ENCODE measurements around the gene SLC25A17.
"Not testable (repeated sequence)": the region's sequence is repeated elsewhere in the genome, so short reads cannot be mapped to it uniquely, and the experiment has no call there.

Gene SLC25A17

GRCh38 chr22:40721266-40721665 is 97.9 kb downstream of the SLC25A17 start:
- in situ Hi-C loops (cut with MboI; ENCODE audit: low sequenced_read_pairs): no loop called here

- in situ Hi-C loops (cut with MboI; ENCODE audit: low sequenced_read_pairs): no loop called here
Observed at GRCh38 chr22:40720538-40721256, 98.4 kb downstream of the SLC25A17 start.

GRCh38 chr22:40720156-40720537 is 99.0 kb downstream of the SLC25A17 start:
- in situ Hi-C loops (cut with MboI; ENCODE audit: low sequenced_read_pairs): not testable (repeated sequence)
